Spleen (tissue), 7 donors: ENCODE data around the gene GP1BB.

Experiments
- CTCF ChIP-seq, 11 experiments: fragments of 200-600 bp in 7 of 11; fragments of 450-650 bp in 4 of 11; sonication (generic) in 4 of 11; IDR thresholded peaks in 8 of 11; conservative IDR thresholded peaks in 3 of 11; 1 replicate in 7 of 11; 2 replicates in 4 of 11; pipeline versions ENCODE4 v1.4.0 to v1.8.0; 2016 to 2021; ENCODE audit warnings: antibody characterized with exemption in 11 of 11, inconsistent platforms in 4 of 11, mild to moderate bottlenecking in 1 of 11
- POLR2A ChIP-seq, 3 donors: fragments of 450-650 bp; IDR thresholded peaks; one replicate each; pipeline ENCODE4 v1.5.1; 2017; ENCODE audit warnings: antibody characterized with exemption in 3 of 3, mild to moderate bottlenecking in 1 of 3
- POLR2AphosphoS5 ChIP-seq, 3 donors: sonication (generic); formaldehyde crosslinking; IDR thresholded peaks; one replicate each; pipeline ENCODE4 v1.5.1; 2017; ENCODE audit warnings: antibody characterized with exemption in 3 of 3
- donor health status: DM: no; HTN: no; CAD: no; lungs with moderate emphysema.
- donor health status: DM: no; HTN: no; CAD: no.
- donor health status: DM: no; HTN: no; CAD: no.

GRCh38 chr22:19756288-19757128 is 33.2 kb downstream of the GP1BB start:
- TF ChIP-seq CTCF (IDR thresholded peaks at IDR 0.05 in 8 of 11, conservative IDR thresholded peaks at IDR 0.05 in 3 of 11) (peak in 10 of 11 experiments; percentile 38 to 70 (median 56)), POLR2A (IDR thresholded peaks at IDR 0.05) (no peak), POLR2AphosphoS5 (IDR thresholded peaks at IDR 0.05) (peak in 2 of 3 donors; percentile 23 to 34)
